ENCODE results near the gene TUBGCP2.

TUBGCP2 gene

GRCh38 chr10:133278577-133279265, 30.0 kb downstream of the TUBGCP2 start (continued):
- TF ChIP-seq ZBTB8A (tag by site-specific recombination; IDR thresholded peaks at IDR 0.05), result no peak
- no peak for TF ChIP-seq ZSCAN30 (tag by site-specific recombination; IDR thresholded peaks at IDR 0.05)
- no peak for TF ChIP-seq ZBTB49 (tag by site-specific recombination; IDR thresholded peaks at IDR 0.05; ENCODE audit: low read depth)
- 0 out of 2 replicates have a peak, but pooled peaks have one; percentile 9 for TF ChIP-seq GLIS1 (tag by site-specific recombination; IDR thresholded peaks at IDR 0.05)
- TF ChIP-seq ZEB2 (tag by site-specific recombination; IDR thresholded peaks at IDR 0.05), result no peak
- TF ChIP-seq KLF8 (tag by site-specific recombination; IDR thresholded peaks at IDR 0.05), result no peak
- peak; percentile 53; the same call in 1 of the 2 replicates for TF ChIP-seq KLF1 (tag by site-specific recombination; IDR thresholded peaks at IDR 0.05)
- TF ChIP-seq SP2 (tag by site-specific recombination; IDR thresholded peaks at IDR 0.05), result 0 out of 2 replicates have a peak, but pooled peaks have one; percentile 18
- no peak for TF ChIP-seq ZNF776 (tag by site-specific recombination; IDR thresholded peaks at IDR 0.05; ENCODE audit: borderline replicate concordance)
- no peak for TF ChIP-seq BCL11B (tag by site-specific recombination; IDR thresholded peaks at IDR 0.05; ENCODE audit: low read depth)
- no peak for TF ChIP-seq ZNF624 (tag by site-specific recombination; IDR thresholded peaks at IDR 0.05)
- no peak for TF ChIP-seq ZNF140 (tag by site-specific recombination; IDR thresholded peaks at IDR 0.05)
- no peak for TF ChIP-seq ZNF23 (tag by site-specific recombination; IDR thresholded peaks at IDR 0.05; ENCODE audit: borderline replicate concordance)
- TF ChIP-seq ZNF48 (tag by site-specific recombination; IDR thresholded peaks at IDR 0.05), result no peak

GRCh38 chr10:133277993-133278576, 30.6 kb downstream of the TUBGCP2 start:
- ChIA-PET CTCF (interaction anchor here (0.7 to 1.8 kb wide), 5 partner anchors 12 to 375 kb away, joined by 3 to 7 read pairs (median 3); no protein-coding TSS in a partner anchor), POLR2A (no interaction called here)
- H3K27ac ChIP-seq (ENCODE audit: extremely low read depth, low read depth, low read length), result no peak overlapping the region
- H3K36me3 ChIP-seq (ENCODE audit: control insufficient read depth in 2 of 2, insufficient read depth in 1 of 2, low read length in 2 of 2), result peaks cover 0 to 43% of the 10 kb centered on the region in 2 experiments; a peak in 1 of 3 replicates
- H3K4me3 ChIP-seq (ENCODE audit: low read depth, low read length), result no peak overlapping the region
- no peaks in the 10 kb centered on the region for H3K4me1 ChIP-seq (ENCODE audit: control insufficient read depth, insufficient read depth, low read length)
- TF ChIP-seq ZNF660 (tag by site-specific recombination; IDR thresholded peaks at IDR 0.05), result no peak
- TF ChIP-seq ZNF747 (tag by site-specific recombination; IDR thresholded peaks at IDR 0.05), result no peak
- TF ChIP-seq ZNF600 (tag by site-specific recombination; IDR thresholded peaks at IDR 0.05), result peak; percentile 72; the same call in 1 of the 2 replicates
- TF ChIP-seq ZNF19 (tag by site-specific recombination; IDR thresholded peaks at IDR 0.05; ENCODE audit: low read depth), result no peak
- no peak for TF ChIP-seq ZNF2 (tag by site-specific recombination; IDR thresholded peaks at IDR 0.05)
- no peak for TF ChIP-seq ZNF677 (tag by site-specific recombination; IDR thresholded peaks at IDR 0.05)
- no peak for TF ChIP-seq ZNF626 (tag by site-specific recombination; IDR thresholded peaks at IDR 0.05)
- TF ChIP-seq ZSCAN18 (tag by site-specific recombination; IDR thresholded peaks at IDR 0.05), result no peak
- TF ChIP-seq ZNF692 (tag by site-specific recombination; IDR thresholded peaks at IDR 0.05), result no peak
- no peak for TF ChIP-seq ZNF280D (tag by site-specific recombination; IDR thresholded peaks at IDR 0.05)
- TF ChIP-seq OVOL3 (tag by site-specific recombination; IDR thresholded peaks at IDR 0.05), result no peak
- no peak for TF ChIP-seq KLF1 (tag by site-specific recombination; IDR thresholded peaks at IDR 0.05)
- TF ChIP-seq KLF10 (tag by site-specific recombination; IDR thresholded peaks at IDR 0.05), result no peak
- peak; percentile 34; the same call in 1 of the 2 replicates for TF ChIP-seq ZNF10 (tag by site-specific recombination; IDR thresholded peaks at IDR 0.05)
- H3K9me3 ChIP-seq (ENCODE audit: control insufficient read depth, insufficient read depth, low read depth, low read length), result no peaks in the 10 kb centered on the region

Data from HEK293 (cell line).